Measurements from ENCODE around the gene HLX. TPM values are rescaled to one million over a fixed set of nuclear protein-coding genes. Genes with fewer than 3 reads are reported as not detected.

HLX gene
- total RNA-seq, 2 donors from 2014 or later, result 1.7 to 6.2 TPM

DNA sequence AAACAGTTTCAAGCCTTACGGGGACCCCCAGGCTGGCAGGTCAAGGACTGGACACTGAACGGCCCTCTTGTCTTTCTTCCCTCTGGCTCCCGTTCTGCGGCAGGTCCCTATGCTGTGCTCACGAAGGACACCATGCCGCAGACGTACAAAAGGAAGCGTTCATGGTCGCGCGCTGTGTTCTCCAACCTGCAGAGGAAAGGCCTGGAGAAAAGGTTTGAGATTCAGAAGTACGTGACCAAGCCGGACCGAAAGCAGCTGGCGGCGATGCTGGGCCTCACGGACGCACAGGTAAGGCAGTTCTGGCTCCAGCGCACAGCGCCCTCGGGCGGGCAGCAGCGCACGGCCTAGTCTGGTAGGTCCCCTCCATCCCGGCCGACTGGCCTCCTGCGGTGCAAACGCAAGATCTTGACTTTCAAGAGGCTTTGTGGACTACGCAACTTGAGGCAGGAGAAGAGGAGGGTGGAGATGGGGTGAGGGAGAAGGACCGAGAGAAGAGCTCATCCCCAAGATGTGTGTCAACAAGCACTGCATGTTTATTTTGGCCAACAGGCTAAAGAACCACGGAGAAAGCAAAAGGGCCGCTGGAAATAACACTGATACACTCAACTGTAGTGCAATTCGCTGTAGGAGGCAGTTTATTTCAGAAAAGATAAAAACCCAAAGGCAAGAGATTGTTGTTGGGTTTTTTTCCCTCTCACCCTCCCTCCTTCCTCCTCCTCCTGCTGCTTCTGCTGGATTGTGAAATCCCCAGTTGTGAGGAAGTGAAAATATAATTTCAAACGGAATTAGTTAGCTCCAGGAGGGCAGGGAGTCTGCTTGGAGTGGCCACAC lies 3.0 kb downstream of the HLX start:
- H3K27ac ChIP-seq, result peak overlapping the region; percentile 78
- intact Hi-C loops (cut with DNase I), result no loop called here
- peak overlapping the region; percentile 19 for H3K4me3 ChIP-seq
- TF ChIP-seq, protein P1, sequence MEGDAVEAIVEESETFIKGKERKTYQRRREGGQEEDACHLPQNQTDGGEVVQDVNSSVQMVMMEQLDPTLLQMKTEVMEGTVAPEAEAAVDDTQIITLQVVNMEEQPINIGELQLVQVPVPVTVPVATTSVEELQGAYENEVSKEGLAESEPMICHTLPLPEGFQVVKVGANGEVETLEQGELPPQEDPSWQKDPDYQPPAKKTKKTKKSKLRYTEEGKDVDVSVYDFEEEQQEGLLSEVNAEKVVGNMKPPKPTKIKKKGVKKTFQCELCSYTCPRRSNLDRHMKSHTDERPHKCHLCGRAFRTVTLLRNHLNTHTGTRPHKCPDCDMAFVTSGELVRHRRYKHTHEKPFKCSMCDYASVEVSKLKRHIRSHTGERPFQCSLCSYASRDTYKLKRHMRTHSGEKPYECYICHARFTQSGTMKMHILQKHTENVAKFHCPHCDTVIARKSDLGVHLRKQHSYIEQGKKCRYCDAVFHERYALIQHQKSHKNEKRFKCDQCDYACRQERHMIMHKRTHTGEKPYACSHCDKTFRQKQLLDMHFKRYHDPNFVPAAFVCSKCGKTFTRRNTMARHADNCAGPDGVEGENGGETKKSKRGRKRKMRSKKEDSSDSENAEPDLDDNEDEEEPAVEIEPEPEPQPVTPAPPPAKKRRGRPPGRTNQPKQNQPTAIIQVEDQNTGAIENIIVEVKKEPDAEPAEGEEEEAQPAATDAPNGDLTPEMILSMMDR (IDR thresholded peaks at IDR 0.05), result no peak
- no peaks in the 10 kb centered on the region for H3K9me3 ChIP-seq
- DNase-seq, result no peak
- no peaks in the 10 kb centered on the region for H3K36me3 ChIP-seq
- peaks cover 63% of the 10 kb centered on the region for H3K27me3 ChIP-seq
- peak overlapping the region; percentile 51 to 66 for H3K9ac ChIP-seq (ENCODE audit: low read depth in 2 of 2, low read length in 2 of 2)
- peaks cover 3% of the 10 kb centered on the region for H3K4me1 ChIP-seq

DNA sequence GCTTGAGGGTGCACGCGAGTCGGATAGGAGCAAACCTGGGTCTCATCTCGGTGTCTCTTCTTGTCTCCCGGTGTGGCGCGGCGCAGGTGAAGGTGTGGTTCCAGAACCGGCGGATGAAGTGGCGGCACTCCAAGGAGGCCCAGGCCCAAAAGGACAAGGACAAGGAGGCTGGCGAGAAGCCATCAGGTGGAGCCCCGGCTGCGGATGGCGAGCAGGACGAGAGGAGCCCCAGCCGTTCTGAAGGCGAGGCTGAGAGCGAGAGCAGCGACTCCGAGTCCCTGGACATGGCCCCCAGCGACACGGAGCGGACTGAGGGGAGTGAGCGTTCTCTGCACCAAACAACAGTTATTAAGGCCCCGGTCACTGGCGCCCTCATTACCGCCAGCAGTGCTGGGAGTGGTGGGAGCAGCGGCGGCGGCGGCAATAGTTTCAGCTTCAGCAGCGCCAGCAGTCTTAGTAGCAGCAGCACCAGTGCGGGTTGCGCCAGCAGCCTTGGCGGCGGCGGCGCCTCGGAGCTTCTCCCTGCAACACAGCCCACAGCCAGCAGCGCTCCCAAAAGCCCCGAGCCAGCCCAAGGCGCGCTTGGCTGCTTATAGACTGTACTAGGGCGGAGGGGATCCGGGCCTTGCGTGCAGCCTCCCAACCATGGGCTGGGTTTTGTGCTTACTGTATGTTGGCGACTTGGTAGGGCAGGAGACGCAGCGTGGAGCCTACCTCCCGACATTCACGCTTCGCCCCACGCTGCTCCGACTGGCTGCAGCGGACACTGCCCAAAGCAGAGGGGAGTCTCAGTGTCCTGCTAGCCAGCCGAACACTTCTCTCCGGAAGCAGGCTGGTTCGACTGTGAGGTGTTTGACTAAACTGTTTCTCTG lies 5.1 kb downstream of the HLX start:
- Histone ChIP-seq H3K4me3 (no peak overlapping the region), H3K9ac (ENCODE audit: low read depth in 2 of 2, low read length in 2 of 2) (peak overlapping the region in 1 of 2 donors; percentile 19), H3K36me3 (no peaks in the 10 kb centered on the region), H3K27ac (no peak overlapping the region), H3K27me3 (peaks cover 65% of the 10 kb centered on the region), H3K9me3 (no peaks in the 10 kb centered on the region), H3K4me1 (peaks cover 3% of the 10 kb centered on the region)
- TF ChIP-seq, protein P1 (IDR thresholded peaks at IDR 0.05), result no peak
- intact Hi-C loops (cut with DNase I), result no loop called here
- no peak for DNase-seq

DNA sequence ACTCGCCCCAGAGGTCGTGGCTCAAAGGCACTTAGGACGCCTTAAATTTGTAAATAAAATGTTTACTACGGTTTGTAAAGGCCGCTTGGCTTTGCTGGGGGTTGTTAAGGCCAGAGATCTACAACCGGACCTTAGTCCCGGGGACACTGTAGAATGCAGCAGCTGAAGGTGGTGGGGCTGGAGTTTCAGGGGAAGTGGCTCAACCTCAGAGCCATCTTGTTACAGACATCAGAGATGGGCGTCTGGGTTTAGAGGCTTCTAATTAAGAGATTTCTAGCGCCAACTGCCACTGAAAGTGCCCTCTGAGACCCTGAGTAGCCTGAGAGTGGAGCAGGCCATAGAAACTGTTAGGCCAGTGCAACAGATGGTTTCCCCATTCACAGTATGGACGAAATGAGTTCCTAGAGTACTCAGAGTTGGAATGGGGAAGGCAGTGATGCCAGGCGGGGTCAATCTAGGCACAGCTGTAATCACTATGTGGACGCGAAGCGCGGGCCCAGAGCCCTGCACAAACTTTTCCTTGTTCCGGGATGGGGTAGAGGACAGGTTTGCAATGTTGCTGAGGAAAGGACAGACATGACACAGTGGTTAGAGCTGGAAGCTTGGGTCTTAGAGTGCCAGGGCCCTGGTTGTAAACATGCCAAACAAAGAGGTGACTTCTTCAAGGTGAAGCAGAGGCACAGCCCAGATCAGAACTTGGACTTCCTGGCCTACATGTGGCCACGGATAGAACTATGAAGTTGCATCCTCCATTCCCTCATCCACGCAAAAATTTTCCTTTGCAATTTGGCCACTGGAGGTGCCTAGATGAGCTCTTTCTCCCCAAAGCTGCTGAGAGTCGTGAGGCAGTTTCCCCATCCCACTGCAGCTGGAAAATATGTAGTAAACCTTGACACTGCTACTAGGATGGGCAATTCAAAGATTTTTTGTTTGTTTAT lies 6.0 kb downstream of the HLX start:
- Histone ChIP-seq H3K27me3 (peaks cover 65% of the 10 kb centered on the region), H3K27ac (no peak overlapping the region), H3K9ac (ENCODE audit: low read depth in 2 of 2, low read length in 2 of 2) (no peak overlapping the region), H3K9me3 (no peaks in the 10 kb centered on the region), H3K4me1 (no peaks in the 10 kb centered on the region), H3K4me3 (no peak overlapping the region), H3K36me3 (no peaks in the 10 kb centered on the region)
- no peak for DNase-seq
- TF ChIP-seq, protein P1 (IDR thresholded peaks at IDR 0.05), result no peak
- intact Hi-C loops (cut with DNase I), result no loop called here

DNA sequence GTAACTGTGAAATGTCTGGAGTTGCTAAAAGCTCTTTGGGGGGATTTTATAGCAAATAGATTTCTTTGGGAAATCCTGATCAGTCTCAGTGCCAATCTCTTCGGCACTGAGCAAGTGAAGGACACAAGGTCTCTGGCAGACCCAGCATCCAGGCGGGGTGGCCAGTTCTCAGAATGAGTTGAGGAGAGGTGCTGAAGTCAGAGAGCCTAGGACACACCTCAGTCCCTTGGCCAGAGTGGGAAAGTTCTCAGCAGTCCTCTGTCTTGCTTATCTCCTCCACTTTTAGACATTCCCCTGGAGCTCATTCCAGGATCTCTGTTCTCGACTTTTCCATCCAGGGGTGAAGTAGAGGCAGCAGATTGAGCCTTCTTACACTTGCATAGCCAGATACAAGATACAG lies 6.7 kb downstream of the HLX start:
- Histone ChIP-seq H3K9me3 (no peaks in the 10 kb centered on the region), H3K4me1 (no peaks in the 10 kb centered on the region), H3K9ac (ENCODE audit: low read depth in 2 of 2, low read length in 2 of 2) (no peak overlapping the region), H3K36me3 (no peaks in the 10 kb centered on the region), H3K27me3 (peaks cover 67% of the 10 kb centered on the region), H3K4me3 (no peak overlapping the region), H3K27ac (no peak overlapping the region)
- TF ChIP-seq, protein P1 (IDR thresholded peaks at IDR 0.05), result no peak
- intact Hi-C loops (cut with DNase I), result no loop called here
- no peak for DNase-seq

Data from colonic mucosa (tissue), 4 donors.